K562 (cell line): Measurements from ENCODE around the gene CBX3. TPM values are rescaled to one million over a fixed set of nuclear protein-coding genes. Genes with fewer than 3 reads are reported as not detected.

Experiments used
- ATAC-seq: fragments of 200-7000 bp; cut with Tn5 transposase; 3 replicates; pipeline ENCODE4 v1.9.1; 2020; ENCODE audit warnings: moderate library complexity
- BruUV-seq: library from RNA; stranded (reverse); fragments of 400-500 nt; replicated peaks from 2 replicates; lab custom pipeline; 2021; lab: Mats Ljungman, UMichigan
- CTCF ChIA-PET: fragments of 300-600 bp; formaldehyde crosslinking; extraction: SDS; loops from one replicate; lab custom pipeline; 2021; ENCODE audit warnings: low intra/inter-chr PET ratio; lab: Yijun Ruan, JAX
- POLR2A ChIA-PET: fragments of 300-600, 350-650 bp; sonication (Branson Sonifier 250); formaldehyde crosslinking; extraction: SDS; loops from one replicate; lab custom pipeline; 2021; ENCODE audit warnings: antibody characterized with exemption, inconsistent platforms; lab: Yijun Ruan, JAX
- DNase-seq, 4 experiments: peaks; one replicate each; pipeline versions ENCODE4 v3.0.0 to v3.0.0-alpha.2; 2011 to 2018; ENCODE audit warnings: low spot score in 3 of 4, mixed read lengths in 3 of 4; ENCODE audit errors: extremely low read depth in 1 of 4
- FAIRE-seq: peaks from 2 replicates; lab custom pipeline; 2011; peaks lifted over from hg19 to GRCh38; lab: Jason Lieb, UNC
- H2AFZ ChIP-seq: 2 replicates; pipeline ENCODE4 v1.6.0; 2011; ENCODE audit warnings: low read depth, low read length, control low read depth, inconsistent platforms
- H3K27ac ChIP-seq: fragments of 200-600 bp; 3 replicates; pipeline ENCODE4 v1.8.0; 2011; ENCODE audit warnings: low read depth, mild to moderate bottlenecking, control low read depth, inconsistent platforms, low read length, moderate library complexity, mixed read lengths; ENCODE audit errors: extremely low read depth
- H3K27me3 ChIP-seq, 2 experiments: fragments of 300-600 bp in 1 of 2; 2 replicates in 1 of 2; 3 replicates in 1 of 2; pipeline versions ENCODE4 v1.6.0 to v1.8.0; 2011; ENCODE audit warnings: inconsistent platforms in 2 of 2, low read length in 2 of 2, mild to moderate bottlenecking in 1 of 2, mixed read lengths in 1 of 2, moderate library complexity in 1 of 2; ENCODE audit not compliant: control insufficient read depth in 2 of 2, insufficient read depth in 2 of 2
- H3K36me3 ChIP-seq: fragments of 300-600 bp; 3 replicates; pipeline ENCODE4 v1.8.0; 2011; ENCODE audit warnings: mild to moderate bottlenecking, low read length, inconsistent platforms; ENCODE audit not compliant: control insufficient read depth, insufficient read depth
- H3K4me1 ChIP-seq, 2 experiments: fragments of 200-600 bp in 1 of 2; replicated peaks in 1 of 2; 2 replicates in 1 of 2; 3 replicates in 1 of 2; pipeline versions ENCODE4 v1.5.1 to v1.8.0; 2011; ENCODE audit warnings: inconsistent platforms in 2 of 2, low read length in 2 of 2, mild to moderate bottlenecking in 1 of 2, mixed read lengths in 1 of 2, moderate library complexity in 1 of 2; ENCODE audit not compliant: control insufficient read depth in 2 of 2, insufficient read depth in 2 of 2
- H3K4me2 ChIP-seq: 2 replicates; pipeline ENCODE4 v1.6.1; 2011; ENCODE audit warnings: low read length, control low read depth, inconsistent platforms, mixed read lengths; ENCODE audit not compliant: insufficient read depth
- H3K4me3 ChIP-seq: fragments of 200-600 bp; sonication (generic), shearing (Covaris generic); 2 replicates; pipeline ENCODE4 v1.5.1; 2016; ENCODE audit warnings: control low read depth, inconsistent platforms
- H3K79me2 ChIP-seq: fragments of 200-600 bp; 3 replicates; pipeline ENCODE4 v1.8.0; 2011; ENCODE audit warnings: low read length, inconsistent platforms; ENCODE audit not compliant: control insufficient read depth, insufficient read depth
- H3K9ac ChIP-seq, 2 experiments: 2 replicates each; pipeline versions ENCODE4 v1.6.0 to v1.6.1; 2011; ENCODE audit warnings: low read depth in 2 of 2, low read length in 2 of 2, control low read depth in 1 of 2, inconsistent platforms in 1 of 2, mild to moderate bottlenecking in 1 of 2, mixed read lengths in 1 of 2; ENCODE audit not compliant: insufficient read depth in 1 of 2
- H3K9me1 ChIP-seq: one replicate; pipeline ENCODE4 v1.6.0; 2011; ENCODE audit warnings: inconsistent platforms, mild to moderate bottlenecking, low read length, moderate library complexity; ENCODE audit not compliant: control insufficient read depth, insufficient read depth
- H3K9me3 ChIP-seq: replicated peaks from 2 replicates; pipeline ENCODE4 v1.5.1; 2011; ENCODE audit warnings: low read depth, low read length, inconsistent platforms; ENCODE audit not compliant: control insufficient read depth, insufficient read depth
- H4K20me1 ChIP-seq: replicated peaks from 2 replicates; pipeline ENCODE4 v1.6.1; 2011; ENCODE audit warnings: low read length, inconsistent platforms, mixed read lengths; ENCODE audit not compliant: control insufficient read depth, insufficient read depth
- CHD1 ChIP-seq: fragments of 200-600 bp; sonication (generic); IDR thresholded peaks from one replicate; pipeline ENCODE4 v1.6.1; 2012; ENCODE audit warnings: mild to moderate bottlenecking, moderate library complexity, low read length, inconsistent platforms
- MAFF ChIP-seq: IDR thresholded peaks from 2 replicates; pipeline ENCODE4 v1.6.1; 2012; ENCODE audit warnings: low read length, improper control_type of control experiment
- NR2F6 ChIP-seq: fragments of 450-650 bp; formaldehyde crosslinking; IDR thresholded peaks from 2 replicates; pipeline ENCODE4 v1.4.0; 2020; ENCODE audit warnings: mild to moderate bottlenecking
- POLR2A ChIP-seq: fragments of 450-650 bp; conservative IDR thresholded peaks from 2 replicates; pipeline ENCODE4 v1.6.1; 2016
- POLR2B ChIP-seq: fragments of 450-650 bp; IDR thresholded peaks from 2 replicates; pipeline ENCODE4 v1.6.1; 2018; ENCODE audit warnings: low read depth; ENCODE audit not compliant: partially characterized antibody
- POLR2H ChIP-seq: IDR thresholded peaks from 2 replicates; pipeline ENCODE4 v1.6.1; 2016; ENCODE audit warnings: missing genetic modification characterization, low read depth, mild to moderate bottlenecking, control low read depth, missing compliant biosample characterization, moderate library complexity
- REST ChIP-seq, 2 experiments: fragments of 450-650 bp; formaldehyde crosslinking in 1 of 2; IDR thresholded peaks; 2 replicates each; pipeline versions ENCODE4 v1.4.0 to v1.6.1; 2014 to 2020; ENCODE audit warnings: mild to moderate bottlenecking in 2 of 2, borderline replicate concordance in 1 of 2, low read depth in 1 of 2
- SMAD3 ChIP-seq: fragments of 450-650 bp; formaldehyde crosslinking; conservative IDR thresholded peaks from 2 replicates; pipeline ENCODE4 v1.4.0; 2020; ENCODE audit warnings: mild to moderate bottlenecking
- TBL1XR1 ChIP-seq, 2 experiments: IDR thresholded peaks; 2 replicates each; pipeline ENCODE4 v1.6.1; 2012; ENCODE audit warnings: improper control_type of control experiment in 2 of 2, low read length in 2 of 2, mild to moderate bottlenecking in 1 of 2
- TEAD4 ChIP-seq, 2 experiments: sonication (generic) in 1 of 2; formaldehyde crosslinking in 1 of 2; IDR thresholded peaks; 2 replicates each; pipeline versions ENCODE4 v1.6.1 to v1.8.0; 2012 to 2022; ENCODE audit warnings: borderline replicate concordance in 1 of 2, inconsistent platforms in 1 of 2, low read length in 1 of 2, mild to moderate bottlenecking in 1 of 2, missing genetic modification reagents in 1 of 2
- ZNF263 ChIP-seq: sonication (generic); formaldehyde crosslinking; IDR thresholded peaks from 2 replicates; pipeline ENCODE4 v1.8.0; 2022; ENCODE audit warnings: mild to moderate bottlenecking, missing genetic modification reagents, borderline replicate concordance
- whole genome bisulfite sequencing: fragments of 100-300 bp; shearing (Covaris generic); methylation state at CpG from one replicate; pipeline ENCODE4 v1.1.6; 2016; ENCODE audit warnings: low coverage, mixed read lengths; ENCODE audit not compliant: insufficient coverage; ENCODE audit errors: missing lambda C conversion rate; 5-methylcytosine and 5-hydroxymethylcytosine counted together
- in situ Hi-C: fragments of 300-500 bp; cut with MboI; formaldehyde crosslinking; loops from 4 replicates; pipeline ENCODE4 v1.15.0; 2018; ENCODE audit warnings: inconsistent platforms, mixed read lengths
- intact Hi-C: fragments of 100-400 bp; cut with micrococcal nuclease; formaldehyde crosslinking; loops from 2 replicates; pipeline ENCODE4 v1.14.2; 2022
- polyA plus RNA-seq, 8 experiments: library from polyadenylated mRNA; depleted of rRNA in 4 of 8; stranded (reverse) in 5 of 8; unstranded in 3 of 8; fragments of >200 nt; fragmentation: Nextera tagmentation in 2 of 8; fragmentation: Illumina TruSeq in 1 of 8; extraction: Ambion mirVana in 2 of 8; extraction: Trizol in 1 of 8; gene quantifications; 2 replicates each; pipeline versions ENCODE4 v1.2.1 to v1.2.3, GENCODE V29; 2011 to 2014; ENCODE audit warnings: inconsistent platforms in 1 of 8, missing spikeins in 1 of 8
- total RNA-seq, 7 experiments: library from RNA; depleted of rRNA in 6 of 7; stranded (reverse); fragments of >200 nt in 6 of 7; fragmentation: Illumina TruSeq in 2 of 7; extraction: Trizol in 2 of 7; gene quantifications; 2 replicates each; pipeline versions ENCODE4 v1.2.1 to v1.2.3, GENCODE V29; 2011 to 2021; ENCODE audit warnings: low replicate concordance in 1 of 7

CBX3 gene
- total and polyA plus RNA-seq, 9 of the 15 experiments (the other 6 are each of a cell fraction or from before 2014, with no cell fraction given): 198 to 413 (median 328) TPM

GRCh38 chr7:26197153-26198115, 4.1 kb upstream of the CBX3 start:
- BruUV-seq: TSS peak; percentile 35
- Histone ChIP-seq H3K36me3 (peaks cover 72% of the 10 kb centered on the region), H3K9ac (peak overlapping the region in 1 of 2 experiments; percentile 99; a peak in 2 of 4 replicates), H4K20me1 (peaks cover 68% of the 10 kb centered on the region), H3K9me3 (no peaks in the 10 kb centered on the region), H3K4me1 (peaks cover 3 to 30% of the 10 kb centered on the region in 2 experiments; a peak in 3 of 5 replicates), H3K4me2 (peak overlapping the region; percentile 89), H2AFZ (no peak overlapping the region), H3K9me1 (no peaks in the 10 kb centered on the region), H3K4me3 (peak overlapping the region; percentile 76), H3K27me3 (no peaks in the 10 kb centered on the region), H3K27ac (peak overlapping the region; percentile 97; the same call in 2 of the 3 replicates), H3K79me2 (peaks cover 93% of the 10 kb centered on the region)
- CTCF ChIA-PET: interaction anchor here (0.6 to 1.7 kb wide), 3 partner anchors 9 to 107 kb away, joined by 3 to 10 read pairs (median 3); no protein-coding TSS in a partner anchor
- peak; percentile 53 for TF ChIP-seq POLR2A
- TF ChIP-seq REST (IDR thresholded peaks at IDR 0.05; ENCODE audit: borderline replicate concordance): no peak
- TF ChIP-seq REST (CRISPR knock-in tag; IDR thresholded peaks at IDR 0.05; ENCODE audit: low read depth): no peak
- peak; percentile 16; the same call in 1 of the 2 replicates for TF ChIP-seq MAFF
- TF ChIP-seq CHD1: peak; percentile 20
- no peak for TF ChIP-seq SMAD3 (CRISPR knock-in tag)
- peak; percentile 7 for TF ChIP-seq POLR2B
- peak; percentile 68 for TF ChIP-seq POLR2H (tag)
- no peak for TF ChIP-seq ZNF263 (CRISPR knock-in tag)
- TF ChIP-seq NR2F6 (CRISPR knock-in tag): no peak
- no peak for TF ChIP-seq TEAD4 (IDR thresholded peaks at IDR 0.05; ENCODE audit: low read length)
- TF ChIP-seq TEAD4 (CRISPR knock-in tag; IDR thresholded peaks at IDR 0.05; ENCODE audit: borderline replicate concordance): no peak
- peak in 1 of 2 experiments; percentile 7; a peak in 1 of 4 replicates for TF ChIP-seq TBL1XR1 (IDR thresholded peaks at IDR 0.05; ENCODE audit: low read length in 2 of 2)
- 7% methylated on average over 5 of the region's 5 CpGs for WGBS
- intact Hi-C loops: no loop called here
- ATAC-seq (no peak), DNase-seq (peak in 1 of 4 experiments; percentile 21), FAIRE-seq (no peak)
- POLR2A ChIA-PET: interaction anchor here (0.6 to 5.1 kb wide), 25 partner anchors 9 to 495 kb away, joined by 3 to 80 read pairs (median 5); partner anchors contain the start of genes NFE2L3 and SNX10
- in situ Hi-C loops: loop anchor here (5.0 kb wide), 1 partner anchor 90 kb away; no protein-coding TSS in a partner anchor
